Measurements from ENCODE around the gene WFDC9. TPM values are rescaled to one million over a fixed set of nuclear protein-coding genes. Genes with fewer than 3 reads are reported as not detected.
"Not testable (repeated sequence)": the region's sequence is repeated elsewhere in the genome, so short reads cannot be mapped to it uniquely, and the experiment has no call there.

WFDC9 gene
- total RNA-seq, 1 experiment from 2014 or later, result not detected

- CTCF ChIA-PET, result no interaction called here
- Histone ChIP-seq H3K36me3 (ENCODE audit: control insufficient read depth in 1 of 2, insufficient read depth in 2 of 2, low read length in 2 of 2) (no peaks in the 10 kb centered on the region), H3K9me2 (ENCODE audit: insufficient read depth) (no peaks in the 10 kb centered on the region), H2AFZ (ENCODE audit: low read depth, low read length, poor library complexity, severe bottlenecking) (no peak overlapping the region), H3K9ac (ENCODE audit: low read length) (no peak overlapping the region), H3K27ac (ENCODE audit: low read depth, low read length) (no peak overlapping the region), H3K27me3 (ENCODE audit: insufficient read depth, low read length) (no peaks in the 10 kb centered on the region), H3K4me2 (ENCODE audit: low read length) (no peak overlapping the region), H3K79me2 (ENCODE audit: insufficient read depth, low read length) (no peaks in the 10 kb centered on the region), H3K4me3 (replicated peaks in 1 of 2; ENCODE audit: low read depth in 1 of 2, low read length in 2 of 2) (no peak overlapping the region), H4K20me1 (ENCODE audit: insufficient read depth) (no peaks in the 10 kb centered on the region), H3K9me3 (ENCODE audit: control insufficient read depth in 1 of 2, insufficient read depth in 1 of 2, low read depth in 1 of 2, low read length in 2 of 2) (no peaks in the 10 kb centered on the region), H3K4me1 (ENCODE audit: control insufficient read depth in 1 of 2, insufficient read depth in 2 of 2, low read length in 2 of 2) (no peaks in the 10 kb centered on the region)
- RAD21 ChIA-PET (ENCODE audit: low non-redundant PET in 1 of 2, low total read pairs in 2 of 2, uncharacterized antibody in 2 of 2, unreplicated experiment in 2 of 2), result no interaction called here
- BruUV-seq (replicated peaks), result no TSS peak
- ATAC-seq (no peak), DNase-seq (ENCODE audit: low read depth, low spot score) (no peak)
- POLR2A ChIA-PET, result no interaction called here
- intact Hi-C loops (cut with micrococcal nuclease), result no loop called here
- TF ChIP-seq EGR1 (IDR thresholded peaks at IDR 0.05; ENCODE audit: low read depth) (no peak), POLR2A (IDR thresholded peaks at IDR 0.05; ENCODE audit: borderline replicate concordance, extremely low read depth, insufficient read depth, insufficient read length) (no peak)
These were observed 41.7 kb upstream of the WFDC9 start for GRCh38 chr20:45672765-45673164.

- H2AFZ ChIP-seq (ENCODE audit: low read depth, low read length, poor library complexity, severe bottlenecking), result no peak within 1 kb of the TSS
- no peaks in the 10 kb centered on the region for H3K27me3 ChIP-seq (ENCODE audit: insufficient read depth, low read length)
- CTCF ChIA-PET, result no interaction called here
- H3K4me1 ChIP-seq (ENCODE audit: control insufficient read depth in 1 of 2, insufficient read depth in 2 of 2, low read length in 2 of 2), result no peaks in the 10 kb centered on the region
- no peak within 1 kb of the TSS for H3K27ac ChIP-seq (ENCODE audit: low read depth, low read length)
- H3K9me2 ChIP-seq (ENCODE audit: insufficient read depth), result no peaks in the 10 kb centered on the region
- no TSS peak for BruUV-seq (replicated peaks)
- DNase-seq (ENCODE audit: low read depth, low spot score), result no peak
- ATAC-seq, result no peak
- H3K4me3 ChIP-seq (replicated peaks in 1 of 2; ENCODE audit: low read depth in 1 of 2, low read length in 2 of 2), result no peak within 1 kb of the TSS
- RAD21 ChIA-PET (ENCODE audit: low non-redundant PET in 1 of 2, low total read pairs in 2 of 2, uncharacterized antibody in 2 of 2, unreplicated experiment in 2 of 2), result no interaction called here
- H3K9me3 ChIP-seq (ENCODE audit: control insufficient read depth in 1 of 2, insufficient read depth in 1 of 2, low read depth in 1 of 2, low read length in 2 of 2), result no peaks in the 10 kb centered on the region
- H3K79me2 ChIP-seq (ENCODE audit: insufficient read depth, low read length), result no peaks in the 10 kb centered on the region
- no peaks in the 10 kb centered on the region for H3K36me3 ChIP-seq (ENCODE audit: control insufficient read depth in 1 of 2, insufficient read depth in 2 of 2, low read length in 2 of 2)
- TF ChIP-seq CEBPB (IDR thresholded peaks at IDR 0.05; ENCODE audit: low read depth), result no peak
- TF ChIP-seq EGR1 (IDR thresholded peaks at IDR 0.05; ENCODE audit: low read depth), result no peak
- TF ChIP-seq ZBTB33 (IDR thresholded peaks at IDR 0.05; ENCODE audit: extremely low read depth, insufficient replicate concordance, low read length), result no peak
- no peak for TF ChIP-seq POLR2A (IDR thresholded peaks at IDR 0.05; ENCODE audit: borderline replicate concordance, extremely low read depth, insufficient read depth, insufficient read length)
- no peak for TF ChIP-seq ATF3 (IDR thresholded peaks at IDR 0.05)
- no peak for TF ChIP-seq ZNF274 (IDR thresholded peaks at IDR 0.05; ENCODE audit: low read depth, low read length)
- no peak for TF ChIP-seq SIN3A (IDR thresholded peaks at IDR 0.05; ENCODE audit: low read depth)
- no peak for TF ChIP-seq POLR2AphosphoS5 (IDR thresholded peaks at IDR 0.05; ENCODE audit: low read depth, low read length)
- intact Hi-C loops (cut with micrococcal nuclease), result no loop called here
- H4K20me1 ChIP-seq (ENCODE audit: insufficient read depth), result no peaks in the 10 kb centered on the region
- H3K4me2 ChIP-seq (ENCODE audit: low read length), result no peak within 1 kb of the TSS
- H3K9ac ChIP-seq (ENCODE audit: low read length), result no peak within 1 kb of the TSS
- POLR2A ChIA-PET, result no interaction called here
These were observed 39.1 kb upstream of the WFDC9 start, which contains the start of gene WFDC11 for GRCh38 chr20:45670139-45670538. Gene WFDC11, minus strand, starts transcription at chr20:45670239. Its CDS starts 19,639 bp downstream, at chr20:45650600.

- H3K27me3 ChIP-seq (ENCODE audit: insufficient read depth, low read length); ATAC-seq; H3K9ac ChIP-seq (ENCODE audit: low read length); CTCF ChIA-PET; H3K4me3 ChIP-seq (replicated peaks in 1 of 2; ENCODE audit: low read depth in 1 of 2, low read length in 2 of 2); intact Hi-C loops (cut with micrococcal nuclease); H3K9me3 ChIP-seq (ENCODE audit: control insufficient read depth in 1 of 2, insufficient read depth in 1 of 2, low read depth in 1 of 2, low read length in 2 of 2); H2AFZ ChIP-seq (ENCODE audit: low read depth, low read length, poor library complexity, severe bottlenecking); H3K9me2 ChIP-seq (ENCODE audit: insufficient read depth); H4K20me1 ChIP-seq (ENCODE audit: insufficient read depth); DNase-seq (ENCODE audit: low read depth, low spot score); POLR2A ChIA-PET; H3K4me1 ChIP-seq (ENCODE audit: control insufficient read depth in 1 of 2, insufficient read depth in 2 of 2, low read length in 2 of 2); H3K4me2 ChIP-seq (ENCODE audit: low read length); H3K36me3 ChIP-seq (ENCODE audit: control insufficient read depth in 1 of 2, insufficient read depth in 2 of 2, low read length in 2 of 2); H3K79me2 ChIP-seq (ENCODE audit: insufficient read depth, low read length); BruUV-seq (replicated peaks); RAD21 ChIA-PET (ENCODE audit: low non-redundant PET in 1 of 2, low total read pairs in 2 of 2, uncharacterized antibody in 2 of 2, unreplicated experiment in 2 of 2); H3K27ac ChIP-seq (ENCODE audit: low read depth, low read length): not testable (repeated sequence)
These were observed 26.0 kb upstream of the WFDC9 start for GRCh38 chr20:45657038-45657437.

Data from HCT116 (cell line).